Frontal cortex (tissue), 4 donors: ENCODE data around the gene MAP4K4. TPM values are rescaled to one million over a fixed set of nuclear protein-coding genes. Genes with fewer than 3 reads are reported as not detected.
"Not testable (repeated sequence)": the region's sequence is repeated elsewhere in the genome, so short reads cannot be mapped to it uniquely, and the experiment has no call there.

Experiments used
- DNase-seq, 2 donors: peaks; one replicate each; pipeline ENCODE4 v3.0.0; 2012; ENCODE audit warnings: low spot score in 2 of 2
- FAIRE-seq: peaks from 2 replicates; lab custom pipeline; 2012; peaks lifted over from hg19 to GRCh38; lab: Jason Lieb, UNC
- total RNA-seq: library from RNA; depleted of rRNA; stranded (reverse); fragments of >200 nt; gene quantifications from one replicate; pipeline ENCODE4 v1.2.3, GENCODE V29; 2014
- donor health status: control.
- donor health status: control.
- donor health status: control.

The MAP4K4 gene
- total RNA-seq, 1 donor from 2014 or later: 161 TPM

DNA sequence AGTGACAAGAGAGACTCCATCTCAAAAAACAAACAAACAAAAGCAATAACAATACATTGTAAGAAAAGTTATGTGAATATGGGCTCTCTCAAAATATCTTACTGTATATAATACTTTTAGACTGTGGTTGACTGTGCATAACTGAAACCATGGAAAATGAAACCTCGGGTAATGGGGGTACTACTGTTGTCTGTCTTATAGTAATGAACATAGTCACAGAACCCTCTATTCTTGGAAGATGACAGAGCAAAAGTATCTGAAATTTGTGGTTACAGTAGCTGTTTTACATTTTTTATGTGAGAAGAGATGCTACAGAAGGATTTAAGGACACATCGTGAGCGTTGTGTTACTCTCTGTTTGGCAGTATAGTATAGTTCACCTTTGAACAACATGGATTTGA, 60.5 kb downstream of the MAP4K4 start:
- DNase-seq: no peak
- FAIRE-seq: no peak

DNA sequence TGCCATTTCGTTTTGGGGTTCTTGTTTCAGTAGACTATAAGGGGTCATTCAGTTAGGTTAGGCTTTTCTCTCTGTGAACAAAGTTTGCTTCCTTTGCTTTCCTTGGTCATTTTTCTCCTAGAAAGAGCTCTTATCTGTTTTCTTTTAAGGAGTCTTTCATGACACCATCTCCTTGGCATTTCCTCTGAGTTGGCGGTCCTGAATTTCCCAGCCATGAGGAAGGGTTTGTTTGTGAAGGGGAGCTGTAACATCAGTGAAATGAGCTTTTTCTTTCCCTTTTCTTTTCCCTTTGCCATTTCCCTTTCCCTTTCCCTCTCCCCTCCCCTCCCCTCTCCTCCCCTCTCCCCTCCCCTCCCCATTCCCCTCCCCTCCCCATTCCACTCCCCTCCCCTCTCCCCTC, 61.7 kb downstream of the MAP4K4 start:
- DNase-seq (no peak), FAIRE-seq (no peak)

DNA sequence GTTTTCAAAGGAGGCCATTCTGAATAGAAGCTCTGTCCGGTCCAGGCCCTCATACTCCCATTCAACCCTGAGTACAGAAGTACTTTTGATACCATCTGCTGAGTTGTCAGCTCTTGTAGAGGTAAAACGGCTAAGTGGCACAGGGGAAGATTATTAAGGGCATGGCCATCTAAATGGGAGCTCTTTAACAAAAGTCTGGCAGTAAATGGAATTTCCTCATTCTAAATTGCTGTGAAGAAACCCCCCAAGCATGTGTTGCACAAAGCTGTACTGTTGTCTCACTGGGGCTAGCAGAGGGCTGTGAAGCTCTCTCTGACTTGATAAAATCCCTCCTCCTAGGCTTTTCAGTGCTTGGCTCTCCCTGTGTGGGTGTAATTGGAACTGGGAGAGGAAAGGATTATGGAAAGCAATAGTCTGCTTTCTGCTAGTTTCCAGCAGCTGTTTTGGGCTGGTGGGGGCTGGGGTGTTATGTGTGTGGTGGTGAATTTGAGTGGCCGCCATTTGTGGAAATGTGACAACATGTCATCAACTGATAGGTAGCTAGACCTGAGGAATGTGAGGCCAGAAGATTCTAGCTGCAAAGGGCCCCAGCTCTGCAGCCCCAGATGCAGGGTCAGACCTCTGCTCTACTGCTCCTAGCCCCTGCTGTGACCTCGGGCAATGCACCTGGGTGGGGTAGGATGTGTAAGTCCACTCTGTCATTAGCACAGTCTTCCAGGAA, 65.1 kb downstream of the MAP4K4 start:
- no peak for DNase-seq

DNA sequence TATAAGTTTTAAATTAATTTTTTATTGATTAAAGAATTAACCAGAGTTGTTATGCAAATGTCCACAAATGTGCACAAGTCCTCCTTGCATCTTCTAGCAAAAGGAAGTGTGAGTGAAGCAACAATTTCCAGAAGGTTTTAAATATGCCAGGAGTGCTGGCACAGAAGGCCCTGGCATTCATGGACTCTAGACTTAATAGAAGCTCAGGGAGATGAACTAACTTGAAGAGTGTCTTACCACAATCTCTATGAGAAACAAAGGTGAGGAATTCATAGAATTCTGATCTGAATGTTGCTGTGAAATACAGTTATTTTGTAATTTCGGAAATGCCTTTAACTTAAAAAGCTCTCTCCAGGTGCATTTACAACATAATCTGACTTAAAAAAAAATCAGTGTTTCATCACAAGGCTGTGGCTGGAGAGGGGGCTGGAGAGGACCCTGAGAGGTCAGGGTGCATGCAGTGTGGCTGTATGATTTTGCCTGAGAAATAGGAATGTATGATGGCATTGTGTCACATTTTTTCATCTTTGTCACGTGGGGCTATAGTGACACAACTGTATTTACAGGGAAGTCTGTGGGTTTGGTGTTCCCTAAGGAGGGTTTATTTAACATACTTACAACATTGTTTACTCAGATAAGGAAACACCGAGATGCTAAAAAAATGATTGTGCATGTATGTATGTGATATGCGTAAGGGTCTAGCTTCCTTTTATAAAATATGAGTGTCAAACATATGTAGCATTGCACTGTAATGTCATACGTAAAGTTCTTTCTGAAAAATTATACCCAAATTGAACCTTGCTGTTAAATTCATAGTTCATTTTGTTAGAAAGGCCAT, 66.2 kb downstream of the MAP4K4 start:
- FAIRE-seq: no peak
- no peak for DNase-seq

More for the DNA sequence above, 65.1 kb downstream of the MAP4K4 start:
- no peak for FAIRE-seq

DNA sequence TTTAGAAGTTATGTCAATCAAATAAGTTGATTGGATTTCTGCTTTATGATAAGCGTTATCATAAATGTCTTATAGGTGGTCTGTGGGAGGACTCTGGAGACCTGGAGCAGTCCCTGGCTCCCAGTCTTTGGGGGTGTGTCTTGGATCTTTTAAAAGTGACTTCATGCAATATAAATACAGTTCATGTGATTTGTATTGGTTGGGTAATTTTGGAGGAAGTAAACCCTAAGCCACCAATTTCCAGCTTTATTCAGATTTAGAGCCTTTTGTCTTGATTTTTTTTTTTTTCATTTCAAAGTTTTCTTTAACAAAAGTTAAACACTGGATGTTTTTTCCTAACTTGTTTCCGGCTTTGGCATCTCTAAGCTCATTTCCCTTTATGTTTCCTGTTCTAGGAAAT, 68.8 kb downstream of the MAP4K4 start:
- FAIRE-seq (no peak), DNase-seq (no peak)

DNA sequence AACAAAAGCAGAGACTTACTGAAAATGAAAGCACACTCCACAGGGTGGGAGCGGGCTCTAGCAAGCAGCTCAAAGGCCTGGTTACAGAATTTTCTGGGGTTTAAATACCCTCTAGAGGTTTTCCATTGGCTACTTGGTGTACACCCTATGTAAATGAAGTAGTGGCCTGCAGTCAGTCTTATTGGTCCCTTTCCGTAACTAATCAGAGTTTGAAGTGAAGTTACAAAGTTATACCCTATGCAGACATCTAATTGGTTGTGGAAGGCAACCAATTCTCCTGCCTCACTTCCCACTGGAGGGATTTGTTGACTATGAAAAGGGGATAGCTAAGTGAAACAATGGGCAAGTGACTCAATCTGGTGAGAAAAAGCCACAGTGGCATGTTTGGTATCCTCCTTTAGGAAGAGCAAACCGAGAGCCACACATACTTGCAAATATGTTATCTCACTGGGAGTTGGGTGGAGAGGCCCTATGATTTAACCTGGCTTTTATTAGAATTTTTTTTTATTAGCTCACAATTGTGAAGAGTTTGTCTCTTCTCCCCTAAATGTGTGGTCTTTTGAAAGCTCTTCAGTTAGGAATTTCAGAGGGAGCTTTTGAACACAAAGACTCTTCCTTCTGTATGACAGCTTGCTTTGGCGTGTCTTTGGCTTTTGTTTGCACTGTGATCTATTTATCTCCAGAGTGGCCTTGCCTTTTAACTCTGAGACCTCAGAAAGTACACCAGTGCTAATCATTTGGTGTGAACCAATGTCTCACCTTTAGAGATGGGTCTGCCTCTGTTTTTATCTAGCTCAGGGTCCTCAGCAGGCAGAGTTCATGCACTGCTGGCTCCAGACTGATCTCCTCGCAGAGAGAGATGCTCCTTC, 69.6 kb downstream of the MAP4K4 start:
- DNase-seq: no peak
- FAIRE-seq: no peak

DNA sequence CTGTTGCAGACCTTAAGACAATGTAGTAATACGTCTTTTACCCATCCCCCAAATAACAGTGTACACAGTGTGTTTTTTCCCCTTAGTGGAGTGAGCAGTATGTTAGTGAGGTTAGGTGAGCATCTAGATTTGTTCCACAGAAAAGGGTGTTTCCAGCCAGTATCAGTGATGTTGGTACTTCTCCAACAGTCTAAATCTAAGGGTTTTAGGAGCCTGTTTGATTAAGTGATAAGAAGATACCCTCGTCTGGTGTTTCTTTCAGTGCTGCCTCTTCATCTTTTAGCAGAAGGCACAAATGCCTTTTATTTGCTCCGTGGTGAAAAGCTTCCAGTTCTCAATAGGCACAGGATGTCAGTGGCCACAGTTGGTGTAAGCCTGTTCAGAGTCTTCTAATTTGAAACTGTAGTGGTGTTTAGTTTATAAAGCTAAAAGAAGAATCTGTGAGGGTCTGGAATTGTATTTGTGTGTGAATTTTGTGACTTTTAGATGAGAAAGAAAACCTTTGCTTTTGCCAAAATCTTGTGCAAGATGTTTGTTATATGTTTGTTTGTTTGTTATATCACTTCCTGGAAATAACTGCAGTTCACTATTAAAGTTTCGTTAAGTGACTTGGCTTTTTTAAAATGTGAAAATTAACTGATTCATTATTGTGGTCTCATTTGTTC, 71.2 kb downstream of the MAP4K4 start:
- FAIRE-seq (no peak), DNase-seq (no peak)

DNA sequence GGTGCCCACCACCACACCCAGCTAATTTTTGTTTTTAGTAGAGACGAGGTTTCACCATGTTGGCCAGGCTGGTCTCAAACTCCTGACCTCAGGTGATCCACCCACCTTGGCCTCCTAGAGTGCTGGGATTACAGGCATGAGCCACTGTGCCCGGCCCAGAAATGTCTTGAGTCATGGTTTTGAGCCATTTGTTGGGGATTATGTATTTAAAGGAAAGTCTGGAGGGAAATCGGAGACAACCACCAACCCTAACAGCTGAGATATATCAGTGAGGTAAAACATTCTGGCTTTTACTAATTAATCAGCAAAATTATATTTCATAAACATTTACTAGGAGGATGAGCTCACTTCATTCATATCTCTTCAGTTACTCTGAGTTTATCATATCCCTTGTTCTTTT, 72.2 kb downstream of the MAP4K4 start:
- not testable (repeated sequence) for FAIRE-seq

DNA sequence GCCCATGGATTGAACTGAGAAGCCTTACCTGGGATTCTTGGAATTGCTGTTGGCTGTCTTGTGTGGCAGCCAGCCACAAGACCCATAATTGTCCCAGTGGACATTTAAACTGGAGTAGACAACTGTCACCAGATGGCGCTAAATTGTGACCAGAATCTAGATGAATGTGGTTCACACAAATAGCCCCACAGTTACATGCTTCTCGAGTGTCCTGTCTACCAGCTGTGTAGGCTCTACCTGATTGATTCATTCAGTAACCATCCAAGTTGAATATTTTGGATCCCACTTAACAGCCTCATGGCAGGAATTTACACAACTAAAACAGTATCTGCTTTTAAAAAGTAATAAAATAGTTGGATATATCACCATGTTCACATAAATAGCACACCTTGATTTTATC, 73.2 kb downstream of the MAP4K4 start:
- no peak for DNase-seq
- no peak for FAIRE-seq

More for the DNA sequence above, 72.2 kb downstream of the MAP4K4 start:
- not testable (repeated sequence) for DNase-seq

DNA sequence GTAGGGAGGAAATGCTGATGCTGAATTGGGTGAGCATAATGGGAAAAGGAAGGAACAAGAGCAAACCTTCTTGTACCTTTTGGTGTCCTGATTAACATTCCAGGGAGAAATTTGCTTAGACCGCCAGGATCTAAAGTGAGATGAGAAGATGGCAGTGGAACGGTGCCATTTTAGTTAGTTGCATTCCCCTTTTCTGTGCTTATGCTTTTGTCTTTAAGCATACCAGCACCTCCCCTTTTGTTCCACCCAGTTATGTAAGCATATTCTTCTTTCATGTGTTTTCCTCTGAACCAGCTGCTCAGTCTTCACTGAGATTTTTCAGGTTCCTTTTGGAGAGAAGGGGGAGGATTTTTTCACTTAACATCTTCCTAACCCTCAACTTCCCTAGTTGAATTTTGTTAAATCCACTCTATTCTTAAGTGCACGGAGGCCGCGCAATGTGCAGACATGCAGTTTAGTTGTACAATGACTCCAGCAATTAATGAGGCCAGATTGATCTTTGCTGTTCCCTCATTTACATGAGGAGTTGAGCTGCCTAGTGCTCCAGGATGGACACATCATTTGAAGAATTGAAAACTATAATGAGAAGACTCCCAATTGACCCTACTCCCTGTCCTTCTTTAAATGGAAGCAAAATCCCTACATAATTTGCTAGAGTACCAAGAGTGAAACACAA, 73.9 kb downstream of the MAP4K4 start:
- DNase-seq: no peak
- FAIRE-seq: no peak

DNA sequence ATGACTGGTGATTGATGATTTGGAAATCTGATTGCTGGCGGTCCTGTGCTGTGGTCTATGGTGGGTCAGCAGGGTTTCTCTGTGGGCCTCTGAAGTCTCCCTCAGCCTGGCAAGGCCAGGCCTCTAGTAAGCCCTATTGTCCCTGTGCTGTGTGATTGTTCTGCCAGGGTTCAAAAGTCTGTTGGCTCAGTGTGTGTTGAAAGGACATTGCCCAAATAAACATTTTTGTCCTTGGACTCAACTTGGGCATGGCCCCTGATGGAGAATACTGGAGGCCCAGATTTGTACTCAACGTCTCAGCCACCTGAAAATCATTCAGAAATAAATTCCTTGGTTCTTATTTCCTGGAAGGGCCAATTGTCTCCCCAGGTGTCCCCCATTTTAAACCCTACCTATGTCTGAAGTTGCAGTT, 74.4 kb downstream of the MAP4K4 start:
- no peak for FAIRE-seq

DNA sequence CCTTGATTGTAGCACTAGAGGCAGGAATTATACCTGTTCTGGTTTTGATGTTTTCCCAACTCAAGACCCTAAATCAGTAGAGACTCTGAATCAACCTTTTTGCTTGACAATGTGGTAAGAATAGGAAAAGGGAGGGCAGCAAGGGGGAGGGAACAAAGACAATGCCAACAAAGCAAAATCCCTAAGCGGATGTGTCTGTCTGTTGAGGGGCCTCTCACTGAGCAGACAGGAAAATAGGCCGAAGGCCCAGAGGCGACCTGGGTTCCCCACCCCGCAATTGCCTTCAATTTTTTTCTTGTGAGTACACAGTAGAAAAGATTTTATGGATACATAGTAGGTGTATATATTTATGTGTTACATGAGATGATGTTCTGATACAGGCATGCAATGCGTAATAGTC, 75.6 kb downstream of the MAP4K4 start:
- no peak for FAIRE-seq
- no peak for DNase-seq

More for the DNA sequence above, 74.4 kb downstream of the MAP4K4 start:
- no peak for DNase-seq

DNA sequence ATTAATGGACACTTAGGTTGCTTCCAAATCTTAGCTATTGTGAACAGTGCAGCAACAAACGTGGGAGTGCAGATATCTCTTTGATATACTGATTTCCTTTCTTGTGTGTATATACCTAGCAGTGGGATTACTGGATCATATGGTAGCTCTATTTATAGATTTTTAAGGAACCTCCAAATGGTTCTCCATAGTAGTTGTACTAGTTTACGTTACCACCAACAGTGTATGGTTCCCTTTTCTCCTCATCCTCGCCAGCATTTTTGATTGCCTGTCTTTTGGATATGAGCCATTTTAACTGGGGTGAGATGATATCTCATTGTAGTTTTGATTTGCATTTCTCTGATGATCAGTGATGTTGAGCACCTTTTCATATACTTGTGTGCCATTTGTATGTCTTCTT, 76.5 kb downstream of the MAP4K4 start:
- FAIRE-seq, DNase-seq: not testable (repeated sequence)

DNA sequence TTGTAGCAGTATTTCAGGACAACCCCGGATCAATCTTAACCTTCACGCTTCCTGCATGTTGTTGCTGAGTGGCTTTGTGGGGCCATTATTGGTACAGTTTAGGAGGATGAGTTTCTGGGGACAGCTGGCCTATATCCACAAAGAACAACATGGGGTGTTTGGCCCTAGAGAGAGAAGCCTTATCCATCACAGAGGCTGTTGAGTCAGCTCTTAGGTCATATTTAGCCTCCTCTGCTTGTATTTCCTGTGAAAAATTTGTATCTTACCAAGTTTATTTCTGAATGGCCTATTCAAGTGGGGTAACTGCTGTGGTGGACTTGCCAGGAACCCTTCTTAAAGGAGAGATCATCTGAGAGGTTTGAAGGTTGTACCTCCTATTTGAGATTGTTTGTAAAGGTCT, 77.6 kb downstream of the MAP4K4 start:
- no peak for DNase-seq
- no peak for FAIRE-seq

DNA sequence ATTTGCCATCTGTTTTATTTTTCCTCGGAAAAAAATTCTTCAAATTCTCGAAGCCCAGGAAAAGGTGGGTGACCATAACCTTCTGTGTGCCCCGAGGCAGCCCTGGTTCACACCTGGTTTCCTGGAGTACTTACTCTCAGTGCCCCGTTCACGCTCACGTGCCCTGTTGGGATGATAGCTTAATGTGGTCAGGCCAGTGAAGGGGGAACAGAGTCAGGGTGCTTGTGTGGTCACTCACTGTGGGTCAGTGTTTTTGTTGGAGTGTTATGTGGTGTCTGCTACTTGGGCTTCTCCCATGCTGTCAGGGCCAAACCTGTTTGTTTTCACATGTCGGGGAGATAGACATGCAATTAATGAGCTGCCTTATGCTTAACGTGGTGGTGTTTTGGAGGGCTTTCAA, 78.1 kb downstream of the MAP4K4 start:
- FAIRE-seq (no peak), DNase-seq (no peak)

DNA sequence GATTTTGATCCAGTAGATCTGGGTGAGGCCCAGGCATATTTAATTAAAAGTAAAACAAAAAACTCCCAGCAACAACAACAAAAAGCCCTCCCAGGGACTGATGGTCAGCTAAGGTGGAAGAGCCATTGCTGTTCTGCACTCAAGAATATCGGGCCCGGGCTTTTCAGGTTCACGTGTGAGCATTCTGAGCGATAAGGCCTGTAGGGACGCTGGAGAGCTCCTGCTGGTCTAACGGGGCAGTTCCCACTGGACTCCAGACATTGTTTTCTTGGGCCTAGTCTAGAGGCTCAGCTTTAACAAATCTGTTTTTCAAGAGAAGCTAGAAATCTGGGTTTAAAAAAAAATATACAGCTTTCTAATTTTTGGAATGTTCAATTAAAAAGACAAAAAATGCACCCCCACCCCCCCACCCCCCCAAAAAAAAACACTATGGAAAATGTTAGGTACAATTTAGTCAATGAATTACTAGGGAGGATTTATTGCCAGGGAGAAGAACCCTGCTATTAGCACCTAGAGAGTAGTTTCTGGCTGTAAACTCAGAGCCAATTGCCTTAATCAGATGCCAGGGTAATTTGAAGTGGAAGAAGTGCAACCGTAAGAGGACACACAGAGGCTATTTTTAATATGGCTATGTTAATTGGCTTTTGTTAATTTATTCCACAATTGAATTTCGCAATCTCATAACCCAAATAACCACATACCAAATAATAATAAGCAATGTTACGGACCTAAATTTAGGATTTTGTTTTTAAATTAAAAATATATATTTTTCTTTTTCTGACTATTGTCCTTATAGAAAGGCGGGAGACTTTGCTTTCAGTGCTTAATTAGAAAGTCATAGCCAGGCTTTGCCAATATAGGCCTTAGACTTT, 78.9 kb downstream of the MAP4K4 start:
- DNase-seq (no peak), FAIRE-seq (no peak)

DNA sequence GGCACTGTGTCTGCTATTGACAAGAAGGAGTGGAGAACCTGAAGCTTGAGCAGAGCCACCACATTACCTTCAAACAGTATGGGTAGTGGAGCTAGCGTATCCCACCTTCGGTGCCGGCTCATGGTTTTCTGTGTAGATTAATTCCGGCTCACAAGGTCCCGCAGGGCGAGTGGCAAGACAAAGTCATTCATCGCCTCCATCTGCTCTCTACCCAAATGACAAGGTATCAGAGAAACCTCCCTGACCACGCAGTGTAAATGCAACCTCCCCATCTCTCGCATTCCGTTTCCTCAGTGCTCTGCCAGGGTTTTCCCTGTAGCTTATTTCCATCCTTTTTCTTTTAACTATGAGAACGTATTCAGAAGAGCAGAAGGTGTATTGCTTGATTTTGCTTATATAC, 79.8 kb downstream of the MAP4K4 start:
- FAIRE-seq (no peak), DNase-seq (no peak)

DNA sequence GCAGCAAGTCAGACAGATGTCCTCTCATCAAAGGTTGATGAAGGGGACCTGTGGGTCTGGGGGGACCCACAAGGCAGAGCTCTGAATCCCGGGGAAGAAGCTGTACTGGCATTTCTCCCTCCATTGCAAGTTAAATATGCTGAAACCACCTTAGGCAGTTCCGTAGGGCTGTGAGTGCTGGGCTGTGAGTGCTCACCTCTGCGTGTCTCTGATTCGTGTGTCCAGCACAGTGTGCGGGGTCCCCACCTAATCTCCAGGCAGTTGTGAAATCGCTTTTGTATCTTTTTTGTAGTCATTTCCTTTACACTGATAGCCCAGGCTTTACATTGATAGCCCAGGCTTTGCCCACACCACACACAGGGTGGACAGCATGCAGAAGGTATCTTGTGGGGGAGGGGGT, 80.6 kb downstream of the MAP4K4 start:
- FAIRE-seq (no peak), DNase-seq (no peak)
